HEK293 (cell line): ENCODE measurements around the gene PEPD.

Experiments
- CTCF ChIA-PET: fragments of 350-600 bp; formaldehyde crosslinking; extraction: SDS; loops from one replicate; lab custom pipeline; 2021; ENCODE audit warnings: antibody characterized with exemption; lab: Yijun Ruan, JAX
- POLR2A ChIA-PET: fragments of 300-600 bp; formaldehyde crosslinking; extraction: SDS; loops from one replicate; lab custom pipeline; 2020; ENCODE audit warnings: antibody characterized with exemption, inconsistent platforms; lab: Yijun Ruan, JAX
- H3K27ac ChIP-seq: fragments of 200-500 bp; sonication (Bioruptor generic); 2 replicates; pipeline ENCODE4 v1.5.1; 2014; ENCODE audit warnings: low read depth, low read length, control low read depth, inconsistent platforms; ENCODE audit errors: extremely low read depth
- H3K36me3 ChIP-seq, 2 experiments: fragments of 200-500 bp in 1 of 2; sonication (Bioruptor generic) in 1 of 2; 1 replicate in 1 of 2; 2 replicates in 1 of 2; pipeline ENCODE4 v1.5.1; 2014 to 2017; ENCODE audit warnings: inconsistent platforms in 2 of 2, low read length in 2 of 2; ENCODE audit not compliant: control insufficient read depth in 2 of 2, insufficient read depth in 1 of 2
- H3K4me1 ChIP-seq: fragments of 200-500 bp; sonication (Bioruptor generic); 2 replicates; pipeline ENCODE4 v1.5.1; 2014; ENCODE audit warnings: mild to moderate bottlenecking, low read length, inconsistent platforms; ENCODE audit not compliant: control insufficient read depth, insufficient read depth
- H3K4me3 ChIP-seq: 2 replicates; pipeline ENCODE4 v1.5.1; 2011; ENCODE audit warnings: low read depth, mild to moderate bottlenecking, control low read depth, low read length, moderate library complexity
- H3K9me3 ChIP-seq: fragments of 200-500 bp; sonication (Bioruptor generic); 2 replicates; pipeline ENCODE4 v1.5.1; 2014; ENCODE audit warnings: low read depth, low read length, inconsistent platforms; ENCODE audit not compliant: control insufficient read depth, insufficient read depth
- HOXC10 ChIP-seq: sonication (generic); formaldehyde crosslinking; IDR thresholded peaks from 2 replicates; pipeline ENCODE4 v1.8.1; 2023; ENCODE audit warnings: mild to moderate bottlenecking, missing genetic modification reagents
- IKZF3 ChIP-seq: fragments of 450-650 bp; IDR thresholded peaks from 2 replicates; pipeline ENCODE4 v1.5.0; 2018; ENCODE audit warnings: missing biosample characterization, mild to moderate bottlenecking, missing genetic modification characterization, moderate library complexity
- KLF1 ChIP-seq: fragments of 450-650 bp; formaldehyde crosslinking; IDR thresholded peaks from 2 replicates; pipeline ENCODE4 v1.5.1; 2016; ENCODE audit warnings: missing biosample characterization, missing genetic modification characterization
- KLF10 ChIP-seq: fragments of 450-650 bp; IDR thresholded peaks from 2 replicates; pipeline ENCODE4 v1.5.1; 2018; ENCODE audit warnings: missing biosample characterization, mild to moderate bottlenecking, missing genetic modification characterization
- KLF8 ChIP-seq: fragments of 450-650 bp; formaldehyde crosslinking; IDR thresholded peaks from 2 replicates; pipeline ENCODE4 v1.5.1; 2016; ENCODE audit warnings: missing biosample characterization, missing genetic modification characterization
- KLF9 ChIP-seq: fragments of 450-650 bp; formaldehyde crosslinking; IDR thresholded peaks from 2 replicates; pipeline ENCODE4 v1.5.1; 2016; ENCODE audit warnings: missing biosample characterization, missing genetic modification characterization, low read depth
- ZNF121 ChIP-seq: fragments of 450-650 bp; formaldehyde crosslinking; IDR thresholded peaks from 2 replicates; pipeline ENCODE4 v1.5.1; 2016; ENCODE audit warnings: missing biosample characterization, missing genetic modification characterization
- ZNF174 ChIP-seq: fragments of 450-650 bp; formaldehyde crosslinking; IDR thresholded peaks from 2 replicates; pipeline ENCODE4 v1.5.0; 2017; ENCODE audit warnings: missing biosample characterization, mild to moderate bottlenecking, missing genetic modification characterization
- ZNF600 ChIP-seq: fragments of 450-650 bp; formaldehyde crosslinking; IDR thresholded peaks from 2 replicates; pipeline ENCODE4 v1.5.1; 2016; ENCODE audit warnings: missing biosample characterization, missing genetic modification characterization
- TF ChIP-seq, protein P1 (sequence below): fragments of 450-650 bp; formaldehyde crosslinking; IDR thresholded peaks from 2 replicates; pipeline ENCODE4 v1.5.1; 2016; ENCODE audit warnings: missing biosample characterization, missing genetic modification characterization
- TF ChIP-seq, protein P2 (sequence below): fragments of 450-650 bp; formaldehyde crosslinking; IDR thresholded peaks from 2 replicates; pipeline ENCODE4 v1.5.1; 2016; ENCODE audit warnings: missing biosample characterization, missing genetic modification characterization, borderline replicate concordance
- TF ChIP-seq, protein P3 (sequence below): fragments of 450-650 bp; formaldehyde crosslinking; IDR thresholded peaks from 2 replicates; pipeline ENCODE4 v1.5.1; 2016; ENCODE audit warnings: missing biosample characterization, missing genetic modification characterization

The PEPD gene

DNA sequence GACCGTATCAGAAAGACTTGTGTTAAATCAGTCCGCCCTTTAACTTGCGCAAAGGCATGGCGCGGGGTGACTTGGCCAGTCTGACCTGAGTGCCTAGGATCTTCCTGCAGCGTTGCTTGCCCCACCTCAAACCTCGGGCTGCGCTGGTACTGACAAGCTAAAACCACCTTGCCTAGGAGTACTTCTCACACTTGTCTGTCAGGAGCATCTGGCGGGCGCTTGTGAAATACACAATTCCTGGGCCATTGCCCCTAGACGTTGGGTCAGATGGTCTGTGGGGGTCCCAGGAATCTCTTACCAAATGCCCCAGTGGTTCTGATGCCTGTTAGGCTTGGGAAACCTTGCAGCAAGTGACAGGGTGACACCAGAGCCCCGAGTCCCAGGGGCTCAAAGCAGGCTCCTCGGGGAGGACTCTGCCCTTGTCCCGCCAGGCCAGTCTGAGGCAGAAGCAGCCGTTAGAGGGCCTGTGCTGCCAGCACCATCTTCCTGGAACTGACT, 135.2 kb downstream of the PEPD start:
- H3K9me3 ChIP-seq = no peaks in the 10 kb centered on the region
- no peak overlapping the region for H3K27ac ChIP-seq
- peaks cover 22% of the 10 kb centered on the region for H3K4me1 ChIP-seq
- H3K4me3 ChIP-seq = no peak overlapping the region
- ChIA-PET CTCF (interaction anchor here (0.9 to 3.0 kb wide), 4 partner anchors 10 to 172 kb away, joined by 3 to 13 read pairs (median 6); no protein-coding TSS in a partner anchor), POLR2A (interaction anchor here (1.0 to 5.1 kb wide), 3 partner anchors 9 to 84 kb away, joined by 3 to 44 read pairs (median 6); partner anchors contain the start of genes CEBPA and CEBPG)
- peaks cover 10 to 19% of the 10 kb centered on the region in 2 experiments for H3K36me3 ChIP-seq
- TF ChIP-seq ZNF600 (tag by site-specific recombination) = peak; percentile 59
- TF ChIP-seq, protein P1, sequence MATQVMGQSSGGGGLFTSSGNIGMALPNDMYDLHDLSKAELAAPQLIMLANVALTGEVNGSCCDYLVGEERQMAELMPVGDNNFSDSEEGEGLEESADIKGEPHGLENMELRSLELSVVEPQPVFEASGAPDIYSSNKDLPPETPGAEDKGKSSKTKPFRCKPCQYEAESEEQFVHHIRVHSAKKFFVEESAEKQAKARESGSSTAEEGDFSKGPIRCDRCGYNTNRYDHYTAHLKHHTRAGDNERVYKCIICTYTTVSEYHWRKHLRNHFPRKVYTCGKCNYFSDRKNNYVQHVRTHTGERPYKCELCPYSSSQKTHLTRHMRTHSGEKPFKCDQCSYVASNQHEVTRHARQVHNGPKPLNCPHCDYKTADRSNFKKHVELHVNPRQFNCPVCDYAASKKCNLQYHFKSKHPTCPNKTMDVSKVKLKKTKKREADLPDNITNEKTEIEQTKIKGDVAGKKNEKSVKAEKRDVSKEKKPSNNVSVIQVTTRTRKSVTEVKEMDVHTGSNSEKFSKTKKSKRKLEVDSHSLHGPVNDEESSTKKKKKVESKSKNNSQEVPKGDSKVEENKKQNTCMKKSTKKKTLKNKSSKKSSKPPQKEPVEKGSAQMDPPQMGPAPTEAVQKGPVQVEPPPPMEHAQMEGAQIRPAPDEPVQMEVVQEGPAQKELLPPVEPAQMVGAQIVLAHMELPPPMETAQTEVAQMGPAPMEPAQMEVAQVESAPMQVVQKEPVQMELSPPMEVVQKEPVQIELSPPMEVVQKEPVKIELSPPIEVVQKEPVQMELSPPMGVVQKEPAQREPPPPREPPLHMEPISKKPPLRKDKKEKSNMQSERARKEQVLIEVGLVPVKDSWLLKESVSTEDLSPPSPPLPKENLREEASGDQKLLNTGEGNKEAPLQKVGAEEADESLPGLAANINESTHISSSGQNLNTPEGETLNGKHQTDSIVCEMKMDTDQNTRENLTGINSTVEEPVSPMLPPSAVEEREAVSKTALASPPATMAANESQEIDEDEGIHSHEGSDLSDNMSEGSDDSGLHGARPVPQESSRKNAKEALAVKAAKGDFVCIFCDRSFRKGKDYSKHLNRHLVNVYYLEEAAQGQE (tag by site-specific recombination) = no peak

DNA sequence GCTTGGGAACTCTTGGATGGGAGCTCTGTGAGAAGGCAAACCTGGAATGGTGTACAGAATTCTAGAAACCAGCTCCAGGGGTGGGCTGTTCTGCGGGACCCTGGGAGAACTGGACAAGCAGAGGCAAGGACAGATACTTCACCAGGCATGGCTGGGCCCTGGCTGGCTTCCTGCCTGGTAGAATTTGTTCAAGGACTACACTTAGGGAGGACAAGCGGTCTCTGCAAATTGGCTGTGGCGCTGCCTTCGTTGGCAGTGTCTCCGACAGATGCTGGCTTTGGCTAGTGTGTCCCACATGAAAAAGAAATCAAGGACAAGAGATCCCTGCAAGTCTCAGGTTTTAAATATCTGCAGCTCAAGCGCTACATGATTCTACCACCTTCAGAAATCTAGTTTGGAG, 135.6 kb downstream of the PEPD start:
- Histone ChIP-seq H3K36me3 (peaks cover 14 to 24% of the 10 kb centered on the region in 2 experiments), H3K9me3 (no peaks in the 10 kb centered on the region), H3K4me3 (no peak overlapping the region), H3K27ac (no peak overlapping the region), H3K4me1 (peaks cover 26% of the 10 kb centered on the region)
- ChIA-PET POLR2A (interaction anchor here (1.0 to 5.1 kb wide), 3 partner anchors 9 to 83 kb away, joined by 3 to 44 read pairs (median 6); partner anchors contain the start of genes CEBPA and CEBPG), CTCF (interaction anchor here (0.9 to 3.0 kb wide), 4 partner anchors 10 to 171 kb away, joined by 3 to 13 read pairs (median 6); no protein-coding TSS in a partner anchor)
- no peak for TF ChIP-seq HOXC10 (CRISPR knock-in tag)
- TF ChIP-seq IKZF3 (tag by site-specific recombination) = peak; percentile 8; the same call in 1 of the 2 replicates

DNA sequence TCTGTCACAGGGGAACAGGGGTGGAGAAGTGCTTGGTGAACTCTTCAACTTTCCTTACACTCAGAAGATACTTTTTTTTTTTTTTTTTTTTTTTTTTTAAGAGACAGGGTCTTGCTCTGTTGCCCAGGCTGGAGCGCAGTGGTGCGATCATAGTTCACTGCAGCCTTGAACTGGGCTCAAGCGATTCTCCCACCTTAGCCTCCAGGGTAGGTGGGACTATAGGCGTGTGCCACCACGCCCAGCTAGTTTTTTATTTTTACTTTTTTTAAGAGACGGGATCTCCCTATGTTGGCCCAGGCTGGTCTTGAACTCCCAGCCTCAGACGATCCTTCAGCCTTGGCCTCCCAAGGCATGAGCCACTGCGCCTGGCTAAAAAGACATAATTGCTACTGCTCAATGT, 136.6 kb downstream of the PEPD start:
- H3K9me3 ChIP-seq = no peaks in the 10 kb centered on the region
- ChIA-PET CTCF (interaction anchor here (0.6 to 3.0 kb wide), 11 partner anchors 11 to 436 kb away, joined by 3 to 21 read pairs (median 3); partner anchors contain the start of gene CEBPG), POLR2A (interaction anchor here (2.8 to 5.1 kb wide), 2 partner anchors 12 to 82 kb away, joined by 11 to 44 read pairs; partner anchors contain the start of genes CEBPA and CEBPG)
- TF ChIP-seq, protein P2, sequence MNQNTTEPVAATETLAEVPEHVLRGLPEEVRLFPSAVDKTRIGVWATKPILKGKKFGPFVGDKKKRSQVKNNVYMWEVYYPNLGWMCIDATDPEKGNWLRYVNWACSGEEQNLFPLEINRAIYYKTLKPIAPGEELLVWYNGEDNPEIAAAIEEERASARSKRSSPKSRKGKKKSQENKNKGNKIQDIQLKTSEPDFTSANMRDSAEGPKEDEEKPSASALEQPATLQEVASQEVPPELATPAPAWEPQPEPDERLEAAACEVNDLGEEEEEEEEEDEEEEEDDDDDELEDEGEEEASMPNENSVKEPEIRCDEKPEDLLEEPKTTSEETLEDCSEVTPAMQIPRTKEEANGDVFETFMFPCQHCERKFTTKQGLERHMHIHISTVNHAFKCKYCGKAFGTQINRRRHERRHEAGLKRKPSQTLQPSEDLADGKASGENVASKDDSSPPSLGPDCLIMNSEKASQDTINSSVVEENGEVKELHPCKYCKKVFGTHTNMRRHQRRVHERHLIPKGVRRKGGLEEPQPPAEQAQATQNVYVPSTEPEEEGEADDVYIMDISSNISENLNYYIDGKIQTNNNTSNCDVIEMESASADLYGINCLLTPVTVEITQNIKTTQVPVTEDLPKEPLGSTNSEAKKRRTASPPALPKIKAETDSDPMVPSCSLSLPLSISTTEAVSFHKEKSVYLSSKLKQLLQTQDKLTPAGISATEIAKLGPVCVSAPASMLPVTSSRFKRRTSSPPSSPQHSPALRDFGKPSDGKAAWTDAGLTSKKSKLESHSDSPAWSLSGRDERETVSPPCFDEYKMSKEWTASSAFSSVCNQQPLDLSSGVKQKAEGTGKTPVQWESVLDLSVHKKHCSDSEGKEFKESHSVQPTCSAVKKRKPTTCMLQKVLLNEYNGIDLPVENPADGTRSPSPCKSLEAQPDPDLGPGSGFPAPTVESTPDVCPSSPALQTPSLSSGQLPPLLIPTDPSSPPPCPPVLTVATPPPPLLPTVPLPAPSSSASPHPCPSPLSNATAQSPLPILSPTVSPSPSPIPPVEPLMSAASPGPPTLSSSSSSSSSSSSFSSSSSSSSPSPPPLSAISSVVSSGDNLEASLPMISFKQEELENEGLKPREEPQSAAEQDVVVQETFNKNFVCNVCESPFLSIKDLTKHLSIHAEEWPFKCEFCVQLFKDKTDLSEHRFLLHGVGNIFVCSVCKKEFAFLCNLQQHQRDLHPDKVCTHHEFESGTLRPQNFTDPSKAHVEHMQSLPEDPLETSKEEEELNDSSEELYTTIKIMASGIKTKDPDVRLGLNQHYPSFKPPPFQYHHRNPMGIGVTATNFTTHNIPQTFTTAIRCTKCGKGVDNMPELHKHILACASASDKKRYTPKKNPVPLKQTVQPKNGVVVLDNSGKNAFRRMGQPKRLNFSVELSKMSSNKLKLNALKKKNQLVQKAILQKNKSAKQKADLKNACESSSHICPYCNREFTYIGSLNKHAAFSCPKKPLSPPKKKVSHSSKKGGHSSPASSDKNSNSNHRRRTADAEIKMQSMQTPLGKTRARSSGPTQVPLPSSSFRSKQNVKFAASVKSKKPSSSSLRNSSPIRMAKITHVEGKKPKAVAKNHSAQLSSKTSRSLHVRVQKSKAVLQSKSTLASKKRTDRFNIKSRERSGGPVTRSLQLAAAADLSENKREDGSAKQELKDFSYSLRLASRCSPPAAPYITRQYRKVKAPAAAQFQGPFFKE = no peak
- TF ChIP-seq KLF1 (tag by site-specific recombination) (peak; percentile 89), ZNF174 (tag by site-specific recombination) (no peak), ZNF121 (peak; percentile 99), KLF10 (tag by site-specific recombination) (no peak), KLF9 (0 out of 2 replicates have a peak, but pooled peaks have one; percentile 22), KLF8 (tag by site-specific recombination) (peak; percentile 52; the same call in 1 of the 2 replicates)
- TF ChIP-seq, protein P3, sequence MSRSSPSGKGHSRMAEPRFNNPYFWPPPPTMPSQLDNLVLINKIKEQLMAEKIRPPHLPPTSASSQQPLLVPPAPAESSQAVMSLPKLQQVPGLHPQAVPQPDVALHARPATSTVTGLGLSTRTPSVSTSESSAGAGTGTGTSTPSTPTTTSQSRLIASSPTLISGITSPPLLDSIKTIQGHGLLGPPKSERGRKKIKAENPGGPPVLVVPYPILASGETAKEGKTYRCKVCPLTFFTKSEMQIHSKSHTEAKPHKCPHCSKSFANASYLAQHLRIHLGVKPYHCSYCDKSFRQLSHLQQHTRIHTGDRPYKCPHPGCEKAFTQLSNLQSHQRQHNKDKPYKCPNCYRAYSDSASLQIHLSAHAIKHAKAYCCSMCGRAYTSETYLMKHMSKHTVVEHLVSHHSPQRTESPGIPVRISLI = peak; percentile 70; the same call in 1 of the 2 replicates
- peaks cover 28% of the 10 kb centered on the region for H3K4me1 ChIP-seq
- no peak overlapping the region for H3K4me3 ChIP-seq
- no peak overlapping the region for H3K27ac ChIP-seq
- peaks cover 14 to 31% of the 10 kb centered on the region in 2 experiments for H3K36me3 ChIP-seq
